ENCODE results near the gene CTNND2. TPM values are rescaled to one million over a fixed set of nuclear protein-coding genes. Genes with fewer than 3 reads are reported as not detected.

The CTNND2 gene
- total RNA-seq, 2 experiments from 2014 or later, result 0.20 TPM; not detected in 1

GRCh38 chr5:11511878-11512277 is 392.4 kb downstream of the CTNND2 start:
- CTCF ChIA-PET, result interaction anchor here (0.7 kb wide), 1 partner anchor 9 kb away, joined by 3 read pairs; no protein-coding TSS in a partner anchor
- no peaks in the 10 kb centered on the region for H3K4me1 Mint-ChIP-seq (ENCODE audit: low read depth)
- no peak overlapping the region for H3K27ac Mint-ChIP-seq
- intact Hi-C loops (cut with DNase I, micrococcal nuclease), result no loop called here
- no peaks in the 10 kb centered on the region for H3K9me3 ChIP-seq (ENCODE audit: control insufficient read depth in 1 of 2, insufficient read depth in 1 of 2, low read length in 2 of 2)
- no peak overlapping the region for H3K4me3 ChIP-seq (ENCODE audit: low read length)
- ATAC-seq (ENCODE audit: poor library complexity) (no peak), DNase-seq (no peak)
- no peak for TF ChIP-seq CTCF (IDR thresholded peaks at IDR 0.05)
- no peaks in the 10 kb centered on the region for H3K9me3 Mint-ChIP-seq
- no peaks in the 10 kb centered on the region for H3K36me3 ChIP-seq (ENCODE audit: insufficient read depth, low read length)
- H3K4me3 Mint-ChIP-seq, result no peak overlapping the region
- H3K27me3 Mint-ChIP-seq, result no peaks in the 10 kb centered on the region
- no peaks in the 10 kb centered on the region for H3K4me1 ChIP-seq (ENCODE audit: insufficient read depth, low read length)
- H3K27ac ChIP-seq (ENCODE audit: low read depth in 1 of 2, low read length in 2 of 2), result no peak overlapping the region
- POLR2A ChIA-PET, result no interaction called here
- no peaks in the 10 kb centered on the region for H3K27me3 ChIP-seq (ENCODE audit: control insufficient read depth in 1 of 2, insufficient read depth in 2 of 2, low read length in 2 of 2)
- no peaks in the 10 kb centered on the region for H3K36me3 Mint-ChIP-seq (ENCODE audit: low read depth)

DNA sequence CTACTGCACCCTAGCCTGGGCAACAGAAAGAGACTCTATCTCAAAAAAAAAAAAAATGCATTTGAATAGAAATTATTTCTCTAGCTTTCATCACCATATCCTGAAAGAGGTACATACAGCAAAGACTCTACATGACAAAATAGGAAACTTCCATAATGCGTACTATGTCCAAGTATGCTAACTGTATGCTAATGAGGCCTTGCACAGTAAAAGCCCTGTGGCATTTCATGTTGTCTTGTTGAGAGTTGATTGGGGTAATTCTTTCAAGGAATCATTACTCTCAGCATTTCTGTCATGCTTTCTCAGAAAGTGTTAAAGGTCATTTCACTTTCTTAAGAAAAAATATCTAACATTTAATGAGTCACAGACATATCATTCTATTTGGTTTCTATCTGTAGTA is 393.4 kb downstream of the CTNND2 start:
- Histone ChIP-seq H3K36me3 (ENCODE audit: insufficient read depth, low read length) (no peaks in the 10 kb centered on the region), H3K4me3 (ENCODE audit: low read length) (no peak overlapping the region), H3K27me3 (ENCODE audit: control insufficient read depth in 1 of 2, insufficient read depth in 2 of 2, low read length in 2 of 2) (no peaks in the 10 kb centered on the region), H3K27ac (ENCODE audit: low read depth in 1 of 2, low read length in 2 of 2) (no peak overlapping the region), H3K4me1 (ENCODE audit: insufficient read depth, low read length) (no peaks in the 10 kb centered on the region), H3K9me3 (ENCODE audit: control insufficient read depth in 1 of 2, insufficient read depth in 1 of 2, low read length in 2 of 2) (no peaks in the 10 kb centered on the region)
- no peaks in the 10 kb centered on the region for H3K4me1 Mint-ChIP-seq (ENCODE audit: low read depth)
- no peak for DNase-seq
- no peaks in the 10 kb centered on the region for H3K36me3 Mint-ChIP-seq (ENCODE audit: low read depth)
- no peaks in the 10 kb centered on the region for H3K27me3 Mint-ChIP-seq
- no peaks in the 10 kb centered on the region for H3K9me3 Mint-ChIP-seq
- CTCF ChIA-PET, result no interaction called here
- H3K27ac Mint-ChIP-seq, result no peak overlapping the region
- intact Hi-C loops (cut with DNase I, micrococcal nuclease), result no loop called here
- TF ChIP-seq CTCF (IDR thresholded peaks at IDR 0.05), result no peak
- no peak overlapping the region for H3K4me3 Mint-ChIP-seq
- ATAC-seq (ENCODE audit: poor library complexity), result no peak
- POLR2A ChIA-PET, result no interaction called here

- Histone ChIP-seq H3K4me3 (ENCODE audit: low read length) (no peak overlapping the region), H3K27ac (ENCODE audit: low read depth in 1 of 2, low read length in 2 of 2) (no peak overlapping the region), H3K4me1 (ENCODE audit: insufficient read depth, low read length) (no peaks in the 10 kb centered on the region), H3K27me3 (ENCODE audit: control insufficient read depth in 1 of 2, insufficient read depth in 2 of 2, low read length in 2 of 2) (no peaks in the 10 kb centered on the region), H3K9me3 (ENCODE audit: control insufficient read depth in 1 of 2, insufficient read depth in 1 of 2, low read length in 2 of 2) (no peaks in the 10 kb centered on the region), H3K36me3 (ENCODE audit: insufficient read depth, low read length) (no peaks in the 10 kb centered on the region)
- Mint-ChIP-seq H3K27ac (no peak overlapping the region), H3K36me3 (ENCODE audit: low read depth) (no peaks in the 10 kb centered on the region), H3K4me3 (no peak overlapping the region), H3K27me3 (no peaks in the 10 kb centered on the region), H3K9me3 (no peaks in the 10 kb centered on the region), H3K4me1 (ENCODE audit: low read depth) (no peaks in the 10 kb centered on the region)
- POLR2A ChIA-PET, result no interaction called here
- CTCF ChIA-PET, result no interaction called here
- DNase-seq, result no peak
- ATAC-seq (ENCODE audit: poor library complexity), result no peak
- TF ChIP-seq CTCF (IDR thresholded peaks at IDR 0.05), result no peak
- intact Hi-C loops (cut with DNase I, micrococcal nuclease), result no loop called here
Observed at GRCh38 chr5:11509793-11510192, 394.5 kb downstream of the CTNND2 start.

All from CD4-positive, alpha-beta T cell (primary cell).